Mesendoderm (in vitro differentiated cells): ENCODE measurements around the gene ATG2A.

Experiments
- DNase-seq: peaks from one replicate; pipeline ENCODE4 v3.0.0; 2013
- H2AK5ac ChIP-seq: 2 replicates; pipeline ENCODE4 v1.6.1; 2013; ENCODE audit warnings: low read length, inconsistent platforms
- H2BK120ac ChIP-seq: 2 replicates; pipeline ENCODE4 v1.6.1; 2013; ENCODE audit warnings: low read depth, mild to moderate bottlenecking, low read length, moderate library complexity, mixed read lengths
- H2BK15ac ChIP-seq: replicated peaks from 2 replicates; pipeline ENCODE4 v1.6.1; 2013; ENCODE audit warnings: low read depth, mild to moderate bottlenecking, moderate library complexity
- H2BK5ac ChIP-seq: 2 replicates; pipeline ENCODE4 v1.6.1; 2013; ENCODE audit warnings: low read length, inconsistent platforms
- H3K18ac ChIP-seq: 2 replicates; pipeline ENCODE4 v1.6.1; 2013; ENCODE audit warnings: mild to moderate bottlenecking, low read length, mixed read lengths
- H3K23ac ChIP-seq: one replicate; pipeline ENCODE4 v1.6.1; 2013; ENCODE audit warnings: low read length
- H3K27ac ChIP-seq: 2 replicates; pipeline ENCODE4 v1.5.1; 2013; ENCODE audit warnings: low read depth, mild to moderate bottlenecking, inconsistent platforms, low read length, moderate library complexity
- H3K27me3 ChIP-seq: 2 replicates; pipeline ENCODE4 v1.6.1; 2013; ENCODE audit warnings: low read length, control low read depth, mild to moderate bottlenecking, inconsistent platforms; ENCODE audit not compliant: insufficient read depth, poor library complexity
- H3K36me3 ChIP-seq: 2 replicates; pipeline ENCODE4 v1.6.1; 2013; ENCODE audit warnings: low read length, inconsistent platforms; ENCODE audit not compliant: control insufficient read depth, insufficient read depth
- H3K4ac ChIP-seq: one replicate; pipeline ENCODE4 v1.6.1; 2013; ENCODE audit warnings: low read depth, mild to moderate bottlenecking, low read length, moderate library complexity
- H3K4me1 ChIP-seq: 2 replicates; pipeline ENCODE4 v1.6.1; 2013; ENCODE audit warnings: low read depth, low read length, inconsistent platforms; ENCODE audit not compliant: control insufficient read depth
- H3K4me2 ChIP-seq: 2 replicates; pipeline ENCODE4 v1.6.1; 2013; ENCODE audit warnings: low read length
- H3K4me3 ChIP-seq: 2 replicates; pipeline ENCODE4 v1.5.1; 2013; ENCODE audit warnings: mild to moderate bottlenecking, low read length
- H3K56ac ChIP-seq: one replicate; pipeline ENCODE4 v1.6.1; 2013; ENCODE audit warnings: low read length
- H3K79me1 ChIP-seq: 2 replicates; pipeline ENCODE4 v1.6.1; 2013; ENCODE audit warnings: low read length, inconsistent platforms
- H3K79me2 ChIP-seq: 2 replicates; pipeline ENCODE4 v1.6.1; 2013; ENCODE audit warnings: mild to moderate bottlenecking, low read length; ENCODE audit not compliant: control insufficient read depth, insufficient read depth
- H3K9ac ChIP-seq: 2 replicates; pipeline ENCODE4 v1.6.1; 2013; ENCODE audit warnings: low read length, inconsistent platforms
- H4K5ac ChIP-seq: one replicate; pipeline ENCODE4 v1.6.1; 2013; ENCODE audit warnings: low read length
- H4K8ac ChIP-seq: one replicate; pipeline ENCODE4 v1.6.1; 2013; ENCODE audit warnings: low read depth, mild to moderate bottlenecking, control low read depth, low read length, moderate library complexity
- WGBS: extraction: QIAGEN DNeasy Blood & Tissue Kit; methylation state at CpG from one replicate; pipeline ENCODE4 v1.1.7; 2013; ENCODE audit warnings: low lambda C conversion rate, missing lambda C conversion rate; ENCODE audit not compliant: insufficient coverage; ENCODE audit errors: extremely low coverage; 5-methylcytosine and 5-hydroxymethylcytosine counted together

The ATG2A gene

DNA sequence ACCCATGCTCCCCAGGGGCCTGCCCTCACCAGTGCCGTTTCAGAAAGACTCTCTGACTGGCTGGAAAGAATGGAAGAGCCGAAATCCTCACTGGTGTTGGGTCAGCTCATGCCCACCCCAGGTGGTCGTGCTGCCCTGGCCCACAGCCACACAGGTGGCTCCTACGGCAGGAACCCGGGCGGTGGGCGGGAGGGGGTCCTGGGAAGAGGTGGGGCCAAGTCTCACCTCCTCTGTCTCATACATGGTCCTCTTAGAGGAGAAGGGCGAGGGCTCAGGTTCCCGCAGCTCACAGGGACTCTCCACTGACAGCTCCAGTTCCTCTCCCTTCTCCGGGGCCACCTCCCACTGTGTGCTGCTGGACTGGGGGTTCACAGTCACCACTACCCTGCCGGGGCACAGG, 8.2 kb downstream of the ATG2A start:
- Histone ChIP-seq H3K4me1 (no peaks in the 10 kb centered on the region), H3K18ac (no peak overlapping the region), H3K79me2 (no peaks in the 10 kb centered on the region), H4K5ac (no peak overlapping the region), H3K9ac (no peak overlapping the region), H3K4ac (no peak overlapping the region), H3K4me2 (no peak overlapping the region), H2BK5ac (no peak overlapping the region), H3K4me3 (no peak overlapping the region), H3K27me3 (no peaks in the 10 kb centered on the region), H2BK15ac (no peak overlapping the region), H3K79me1 (no peaks in the 10 kb centered on the region), H3K27ac (no peak overlapping the region), H2AK5ac (no peak overlapping the region), H3K56ac (no peak overlapping the region), H3K23ac (no peak overlapping the region), H3K36me3 (peaks cover 5% of the 10 kb centered on the region), H4K8ac (no peak overlapping the region), H2BK120ac (no peak overlapping the region)
- WGBS, result no CpG with 5 or more reads among the region's 11 CpGs
- DNase-seq, result no peak

DNA sequence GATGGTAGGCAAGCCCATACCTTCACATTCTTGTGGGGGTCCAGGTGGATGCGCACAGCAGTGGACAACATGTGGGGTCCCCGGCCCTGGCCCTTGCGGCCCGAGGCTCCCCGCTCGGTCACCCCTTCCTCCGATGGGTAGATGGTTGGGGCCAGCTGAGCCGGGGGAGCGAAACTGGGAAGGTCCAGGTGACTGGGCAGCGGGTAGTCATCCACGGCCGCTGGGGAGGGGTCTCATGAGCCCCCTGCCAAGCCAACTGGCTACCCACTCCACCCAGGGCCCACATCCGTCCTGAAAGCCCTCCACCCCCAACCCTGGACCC, 10.7 kb downstream of the ATG2A start:
- Histone ChIP-seq H3K79me1 (no peaks in the 10 kb centered on the region), H2BK15ac (no peak overlapping the region), H2BK5ac (no peak overlapping the region), H3K23ac (no peak overlapping the region), H3K27me3 (no peaks in the 10 kb centered on the region), H4K8ac (no peak overlapping the region), H3K36me3 (peaks cover 5% of the 10 kb centered on the region), H3K9ac (no peak overlapping the region), H2BK120ac (no peak overlapping the region), H2AK5ac (no peak overlapping the region), H3K18ac (no peak overlapping the region), H3K4me3 (no peak overlapping the region), H3K27ac (no peak overlapping the region), H4K5ac (no peak overlapping the region), H3K4me1 (no peaks in the 10 kb centered on the region), H3K4me2 (no peak overlapping the region), H3K4ac (no peak overlapping the region), H3K79me2 (no peaks in the 10 kb centered on the region), H3K56ac (no peak overlapping the region)
- DNase-seq, result no peak
- no CpG with 5 or more reads among the region's 13 CpGs for WGBS

DNA sequence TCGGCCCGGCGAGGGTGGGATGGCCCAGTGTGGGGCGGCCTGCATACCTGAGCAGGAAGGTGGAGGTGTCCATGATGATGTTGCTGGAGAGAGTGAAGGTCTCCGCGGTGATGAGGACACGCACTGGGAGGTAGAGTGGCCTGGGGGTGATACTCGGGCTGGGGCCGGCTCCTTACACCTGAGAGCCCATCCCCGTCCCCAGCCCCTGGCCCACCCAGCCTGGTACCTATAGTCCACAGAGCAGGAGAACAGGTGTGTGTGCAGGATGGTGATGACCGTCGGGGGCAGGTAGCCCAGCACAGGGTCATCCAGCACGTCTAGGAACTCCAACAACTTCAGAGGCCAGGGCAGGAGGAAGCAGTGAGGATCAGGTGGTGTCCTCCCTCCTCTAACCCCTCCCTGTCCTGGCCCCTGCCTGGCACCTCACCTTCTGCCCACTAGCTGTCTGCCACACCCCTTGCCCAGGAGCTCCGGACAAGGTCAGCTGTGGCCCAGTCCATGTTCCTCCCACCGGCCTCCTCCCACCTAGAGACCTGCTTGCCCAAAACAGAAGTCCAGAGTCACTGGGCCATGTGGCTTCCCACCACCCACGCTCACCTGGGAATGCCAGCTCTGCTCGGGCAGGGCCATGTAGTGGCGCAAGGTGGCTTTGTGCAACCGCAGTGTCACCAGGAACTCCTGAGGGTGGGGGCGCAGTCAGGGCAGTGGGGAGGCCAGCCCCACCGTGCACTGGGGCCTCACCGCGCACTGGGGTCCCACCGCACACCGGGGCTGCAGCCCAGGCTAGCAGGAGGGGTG, 11.3 kb downstream of the ATG2A start:
- no CpG with 5 or more reads among the region's 25 CpGs for WGBS

DNA sequence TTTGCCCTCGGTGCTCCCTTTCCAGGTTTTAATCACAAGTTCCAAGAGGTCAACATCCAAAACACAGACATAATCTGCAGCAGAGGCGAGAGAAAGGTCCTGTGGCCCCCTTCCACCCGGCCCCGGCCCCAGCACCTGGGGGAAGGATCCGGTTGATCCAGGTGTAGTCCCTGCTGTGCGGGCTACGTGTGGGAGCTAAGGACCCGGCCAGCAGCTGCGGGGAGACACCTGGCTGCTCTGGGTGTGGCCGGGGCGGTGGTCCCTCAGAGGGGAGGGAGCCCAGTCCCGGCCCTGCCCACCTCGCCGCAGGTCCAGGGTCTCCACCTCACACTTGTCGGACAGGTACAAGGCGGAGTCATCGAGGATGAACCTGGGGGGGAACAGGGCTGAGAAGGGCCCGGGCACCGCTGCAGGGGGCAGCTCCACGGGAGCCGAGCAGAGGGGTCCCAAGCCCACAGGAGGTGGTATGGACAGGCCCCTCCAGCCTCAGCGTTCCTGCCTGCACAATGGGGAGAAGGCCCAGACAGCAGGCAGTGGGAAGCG, 13.6 kb downstream of the ATG2A start:
- Histone ChIP-seq H3K4me1 (no peaks in the 10 kb centered on the region), H4K5ac (no peak overlapping the region), H2BK5ac (no peak overlapping the region), H3K4ac (no peak overlapping the region), H3K18ac (no peak overlapping the region), H3K4me3 (no peak overlapping the region), H3K9ac (no peak overlapping the region), H3K4me2 (no peak overlapping the region), H4K8ac (no peak overlapping the region), H3K36me3 (peaks cover 1% of the 10 kb centered on the region), H3K27ac (no peak overlapping the region), H3K79me2 (no peaks in the 10 kb centered on the region), H3K23ac (no peak overlapping the region), H2BK120ac (no peak overlapping the region), H2AK5ac (no peak overlapping the region), H3K56ac (no peak overlapping the region), H3K27me3 (no peaks in the 10 kb centered on the region), H2BK15ac (no peak overlapping the region), H3K79me1 (no peaks in the 10 kb centered on the region)
- no CpG with 5 or more reads among the region's 23 CpGs for WGBS
- no peak for DNase-seq

More for the DNA sequence above, 11.3 kb downstream of the ATG2A start:
- Histone ChIP-seq H3K79me1 (no peaks in the 10 kb centered on the region), H2BK120ac (no peak overlapping the region), H3K36me3 (peaks cover 5% of the 10 kb centered on the region), H3K79me2 (no peaks in the 10 kb centered on the region), H3K4ac (no peak overlapping the region), H3K27me3 (no peaks in the 10 kb centered on the region), H3K4me2 (no peak overlapping the region), H3K27ac (no peak overlapping the region), H4K8ac (no peak overlapping the region), H2BK15ac (no peak overlapping the region), H3K9ac (no peak overlapping the region), H2BK5ac (no peak overlapping the region), H3K56ac (no peak overlapping the region), H3K4me1 (no peaks in the 10 kb centered on the region), H3K4me3 (no peak overlapping the region), H3K23ac (no peak overlapping the region), H3K18ac (no peak overlapping the region), H2AK5ac (no peak overlapping the region), H4K5ac (no peak overlapping the region)
- DNase-seq, result no peak

DNA sequence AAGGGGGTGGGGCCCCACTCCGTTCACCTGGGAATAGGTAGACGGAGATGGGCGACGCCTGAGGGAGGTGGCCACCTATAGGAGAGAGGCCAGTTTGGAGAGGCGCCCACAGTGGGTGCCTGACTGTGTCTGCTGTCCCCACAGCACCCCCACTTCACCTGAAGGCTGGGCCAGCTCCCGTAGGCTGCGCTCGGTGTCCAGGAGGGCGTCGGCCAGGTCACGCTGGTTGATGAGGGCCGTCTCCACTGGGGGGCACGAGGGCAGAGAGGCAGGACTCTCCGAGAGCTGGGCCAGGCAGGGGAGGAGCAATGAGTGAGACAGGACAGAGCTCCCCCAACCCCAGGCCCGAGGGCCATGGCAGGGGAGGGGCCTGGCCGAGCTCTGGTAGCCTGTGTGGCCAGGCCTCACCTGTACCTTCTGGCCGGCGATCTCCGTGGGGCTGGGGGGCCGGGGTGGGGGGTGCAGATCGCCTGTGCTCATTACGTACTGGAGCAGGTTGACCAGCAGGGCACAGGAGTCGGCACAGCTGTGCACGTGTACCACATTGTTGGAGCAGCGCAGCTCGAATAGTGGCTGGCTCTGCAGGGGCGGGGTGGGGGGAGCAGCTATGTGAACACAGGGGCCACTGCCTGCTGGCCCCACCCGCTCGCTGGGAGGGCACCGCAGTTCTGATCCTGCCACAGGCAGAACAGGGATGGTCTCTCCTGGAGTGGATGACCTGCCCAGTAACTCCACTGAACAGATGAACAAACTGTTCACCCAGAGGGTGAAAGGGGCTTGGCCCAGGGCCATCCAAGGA, 14.7 kb downstream of the ATG2A start:
- Histone ChIP-seq H3K4me1 (no peaks in the 10 kb centered on the region), H3K4me2 (no peak overlapping the region), H3K79me1 (no peaks in the 10 kb centered on the region), H3K23ac (no peak overlapping the region), H3K36me3 (peaks cover 1% of the 10 kb centered on the region), H2BK15ac (no peak overlapping the region), H4K8ac (no peak overlapping the region), H2BK5ac (no peak overlapping the region), H3K4ac (no peak overlapping the region), H3K27me3 (no peaks in the 10 kb centered on the region), H2AK5ac (no peak overlapping the region), H2BK120ac (no peak overlapping the region), H3K18ac (no peak overlapping the region), H4K5ac (no peak overlapping the region), H3K4me3 (no peak overlapping the region), H3K79me2 (no peaks in the 10 kb centered on the region), H3K56ac (no peak overlapping the region), H3K27ac (no peak overlapping the region), H3K9ac (no peak overlapping the region)
- DNase-seq, result no peak
- WGBS, result no CpG with 5 or more reads among the region's 30 CpGs
